Measurements from ENCODE around the gene COQ10A. TPM values are rescaled to one million over a fixed set of nuclear protein-coding genes. Genes with fewer than 3 reads are reported as not detected.

COQ10A gene
- total RNA-seq, 1 donor = 14.8 TPM

DNA sequence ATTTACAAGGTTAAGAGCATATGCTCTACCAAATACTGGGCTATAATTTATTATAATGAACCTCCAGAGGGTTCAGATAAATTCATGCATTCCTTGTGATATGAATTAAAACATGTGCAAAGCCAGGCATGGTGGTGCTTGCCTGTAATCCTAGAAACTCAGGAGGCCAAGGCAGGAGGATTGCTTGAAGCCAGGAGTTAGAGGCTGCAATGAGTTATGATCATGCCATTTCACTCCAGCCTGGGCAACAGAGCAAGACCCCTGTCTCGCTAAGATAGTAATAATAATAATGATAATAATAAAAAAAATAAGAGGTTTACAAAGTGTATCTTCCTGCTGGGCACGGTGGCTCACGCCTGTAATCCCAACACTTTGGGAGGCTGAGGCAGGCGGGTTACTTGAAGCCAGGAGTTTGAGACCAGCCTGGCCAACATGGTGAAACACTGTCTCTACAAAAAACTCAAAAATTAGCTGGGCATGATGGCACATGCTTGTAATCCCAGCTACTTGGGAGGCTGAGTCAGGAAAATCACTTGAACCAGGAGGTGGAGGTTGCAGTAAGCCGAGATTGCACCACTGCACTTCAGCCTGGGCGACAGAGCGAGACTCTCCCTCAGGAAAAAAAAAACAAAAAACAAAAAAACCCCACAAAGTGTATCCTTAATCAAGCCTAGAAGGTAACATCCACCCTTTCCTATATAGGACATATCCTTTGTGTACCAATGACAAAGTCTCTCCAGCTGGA lies 40.7 kb downstream of the COQ10A start:
- Histone ChIP-seq H3K4me1 (ENCODE audit: insufficient read depth, low read length) (no peaks in the 10 kb centered on the region), H3K9me3 (ENCODE audit: low read depth, low read length) (no peaks in the 10 kb centered on the region), H3K27me3 (ENCODE audit: insufficient read depth, low read length) (no peaks in the 10 kb centered on the region), H3K4me3 (ENCODE audit: low read length) (no peak overlapping the region)

DNA sequence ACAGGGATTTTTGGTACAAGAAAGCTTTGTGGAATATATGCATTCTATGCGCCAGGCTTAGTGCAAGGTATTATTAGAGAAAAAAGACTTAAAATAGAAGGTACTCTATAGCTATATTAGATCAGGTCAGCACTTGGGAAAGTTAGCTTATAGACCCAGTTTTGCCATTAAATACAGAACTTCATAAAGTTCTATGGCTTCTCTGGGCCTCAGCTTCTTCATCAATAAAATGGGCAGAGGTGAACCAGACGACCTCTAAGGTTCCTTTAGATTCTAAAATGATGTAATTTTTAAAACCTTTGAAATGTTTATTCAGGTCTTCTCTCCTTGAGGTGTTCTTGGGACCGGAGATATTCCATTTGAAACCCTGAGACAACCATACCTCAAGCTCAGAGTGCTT lies 42.0 kb downstream of the COQ10A start:
- Histone ChIP-seq H3K4me1 (ENCODE audit: insufficient read depth, low read length) (no peaks in the 10 kb centered on the region), H3K9me3 (ENCODE audit: low read depth, low read length) (no peaks in the 10 kb centered on the region), H3K27me3 (ENCODE audit: insufficient read depth, low read length) (no peaks in the 10 kb centered on the region), H3K4me3 (ENCODE audit: low read length) (no peak overlapping the region)

DNA sequence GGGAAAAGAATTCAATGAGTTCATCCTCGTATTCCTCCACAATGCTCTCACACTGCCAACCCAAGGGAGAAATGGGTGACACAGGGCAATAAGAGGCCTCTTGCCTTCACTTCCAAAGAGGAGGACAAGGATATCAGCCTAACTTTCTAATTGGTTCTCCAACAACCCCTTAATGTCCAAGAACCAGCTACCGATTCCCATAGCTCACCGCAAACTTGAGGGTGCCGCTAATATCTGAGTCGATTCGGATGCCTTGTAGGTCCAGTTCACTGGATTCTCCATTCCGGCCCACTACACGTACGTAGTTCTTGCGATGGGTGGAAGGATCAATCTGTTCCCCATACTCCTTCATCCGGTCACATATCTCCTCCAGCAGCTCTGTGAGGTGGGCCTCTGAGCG lies 44.3 kb downstream of the COQ10A start:
- Histone ChIP-seq H3K27me3 (ENCODE audit: insufficient read depth, low read length) (no peaks in the 10 kb centered on the region), H3K4me3 (ENCODE audit: low read length) (no peak overlapping the region), H3K9me3 (ENCODE audit: low read depth, low read length) (no peaks in the 10 kb centered on the region), H3K4me1 (ENCODE audit: insufficient read depth, low read length) (peaks cover 12% of the 10 kb centered on the region)

DNA sequence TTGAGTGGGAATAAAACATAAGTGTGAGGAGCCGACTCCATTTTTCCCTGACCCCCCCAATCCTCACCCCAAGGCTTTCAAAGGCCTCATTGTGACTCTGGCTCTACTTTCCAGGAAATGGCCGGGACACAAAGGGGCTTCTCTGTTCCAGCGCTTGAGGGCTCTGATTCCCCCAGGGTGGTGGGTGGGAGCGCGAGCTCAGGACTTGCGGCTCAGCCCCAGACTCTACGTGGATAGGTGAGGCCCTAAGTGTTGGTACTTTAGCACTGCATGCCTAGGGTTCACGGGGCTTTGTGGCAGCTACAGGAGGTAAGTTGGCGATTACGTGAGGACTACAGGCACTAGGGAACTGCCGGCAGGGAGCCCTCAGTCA lies 48.5 kb downstream of the COQ10A start:
- Histone ChIP-seq H3K9me3 (ENCODE audit: low read depth, low read length) (no peaks in the 10 kb centered on the region), H3K27me3 (ENCODE audit: insufficient read depth, low read length) (no peaks in the 10 kb centered on the region), H3K4me1 (ENCODE audit: insufficient read depth, low read length) (peaks cover 21% of the 10 kb centered on the region), H3K4me3 (ENCODE audit: low read length) (peak overlapping the region; percentile 86)

DNA sequence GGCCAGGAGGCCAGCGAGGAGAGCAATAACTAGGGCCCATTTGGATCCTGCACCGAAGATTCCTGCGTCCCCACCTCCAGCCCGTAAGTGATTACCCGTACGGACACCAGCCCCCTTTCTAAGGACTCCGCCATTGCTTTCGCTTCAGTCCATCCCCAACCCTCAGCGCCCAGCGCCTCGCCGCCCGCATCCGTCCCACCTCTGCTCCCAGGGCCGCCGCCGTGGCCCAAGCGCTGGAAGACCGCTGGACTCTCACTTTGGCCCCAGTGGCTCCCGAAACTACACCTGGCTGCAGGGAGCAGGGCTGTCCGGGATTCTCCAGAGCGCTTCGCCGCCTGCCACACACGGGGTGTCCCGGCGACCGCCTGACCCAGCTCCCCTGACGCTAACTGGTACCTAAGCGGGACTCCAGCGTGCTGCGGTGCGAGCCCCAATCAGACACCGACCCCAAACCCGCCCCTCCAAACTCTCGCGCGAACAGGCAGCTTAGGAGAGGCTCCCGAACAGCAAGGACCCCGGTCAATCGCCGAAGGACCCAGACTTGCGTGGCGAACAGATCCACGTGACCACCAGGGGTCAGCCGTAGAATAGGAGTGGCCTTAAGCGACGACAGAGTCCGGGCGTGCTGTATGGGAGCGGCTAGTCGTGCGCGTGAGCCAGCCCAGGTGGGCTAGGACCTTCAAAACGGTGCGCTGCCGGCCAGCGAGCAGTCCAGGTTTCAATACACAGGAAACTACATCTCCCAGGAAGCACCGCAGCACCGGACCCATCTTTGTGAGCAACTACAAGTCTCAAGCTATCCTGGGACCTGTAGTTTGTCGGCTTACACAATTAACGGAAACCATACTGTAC lies 49.1 kb downstream of the COQ10A start, which contains the start of gene CNPY2:
TSS of gene CNPY2 (minus strand) at position 367 of the 852 bp plus-strand sequence. CDS start 771 bp downstream, outside the sequence.
- no peaks in the 10 kb centered on the region for H3K27me3 ChIP-seq (ENCODE audit: insufficient read depth, low read length)

DNA sequence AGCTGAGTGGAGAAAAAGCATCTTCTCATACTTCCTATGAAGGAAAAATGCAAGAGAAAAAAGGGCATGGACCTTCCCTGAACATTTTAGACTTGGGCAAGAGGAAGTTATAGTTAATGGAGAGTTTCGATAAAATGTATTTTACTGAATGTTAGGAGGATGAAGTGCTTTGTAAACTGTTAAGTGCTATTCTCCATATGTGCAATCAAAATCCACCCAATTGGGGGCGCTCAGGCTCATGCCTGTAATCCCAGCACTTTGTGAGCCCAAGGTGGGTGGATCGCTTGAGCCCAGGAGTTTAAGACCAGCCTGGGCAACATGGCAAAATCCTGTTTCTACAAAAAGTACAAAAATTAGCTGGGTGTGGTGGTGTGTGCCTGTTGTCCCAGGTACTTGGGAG lies 50.9 kb downstream of the COQ10A start:
- H3K4me1 ChIP-seq (ENCODE audit: insufficient read depth, low read length) = peaks cover 27% of the 10 kb centered on the region
- no peak overlapping the region for H3K4me3 ChIP-seq (ENCODE audit: low read length)

More for the DNA sequence above, 49.1 kb downstream of the COQ10A start, which contains the start of gene CNPY2:
- Histone ChIP-seq H3K4me3 (ENCODE audit: low read length) (peak within 1 kb of the TSS; percentile 86), H3K4me1 (ENCODE audit: insufficient read depth, low read length) (peaks cover 22% of the 10 kb centered on the region), H3K9me3 (ENCODE audit: low read depth, low read length) (no peaks in the 10 kb centered on the region)

More for the DNA sequence above, 50.9 kb downstream of the COQ10A start:
- Histone ChIP-seq H3K9me3 (ENCODE audit: low read depth, low read length) (no peaks in the 10 kb centered on the region), H3K27me3 (ENCODE audit: insufficient read depth, low read length) (no peaks in the 10 kb centered on the region)

Other genes with a start within 250 kb of the COQ10A start
- 1.3 TPM for gene IKZF4, start 245.9 kb upstream of the COQ10A start, total RNA-seq
- gene RPS26, start 225.0 kb upstream of the COQ10A start, total RNA-seq = 1,312 TPM
- 1.4 TPM for gene ERBB3, start 186.8 kb upstream of the COQ10A start, total RNA-seq
- gene PA2G4, start 162.4 kb upstream of the COQ10A start, total RNA-seq = 103 TPM
- 5,493 TPM for gene RPL41, start 150.3 kb upstream of the COQ10A start, total RNA-seq
- 8.6 TPM for gene ZC3H10, start 148.7 kb upstream of the COQ10A start, total RNA-seq
- gene ESYT1, start 138.7 kb upstream of the COQ10A start, total RNA-seq = 62.1 TPM
- 2.1 TPM for gene MYL6B, start 114.4 kb upstream of the COQ10A start, total RNA-seq
- 729 TPM for gene MYL6, start 108.6 kb upstream of the COQ10A start, total RNA-seq
- 61.1 TPM for gene SMARCC2, start 77.5 kb upstream of the COQ10A start, total RNA-seq
- gene RNF41, start 45.0 kb upstream of the COQ10A start, total RNA-seq = 34.3 TPM
- 8.9 TPM for gene NABP2, start 42.6 kb upstream of the COQ10A start, total RNA-seq
- not detected for gene SLC39A5, start 36.9 kb upstream of the COQ10A start, total RNA-seq
- gene ANKRD52, start 8.6 kb upstream of the COQ10A start, total RNA-seq = 8.4 TPM
- 148 TPM for gene CS, start 33.4 kb downstream of the COQ10A start, total RNA-seq
- gene CNPY2, start 49.0 kb downstream of the COQ10A start, total RNA-seq = 22.6 TPM
- 39.8 TPM for gene PAN2, start 67.1 kb downstream of the COQ10A start, total RNA-seq
- gene IL23A, start 71.9 kb downstream of the COQ10A start, total RNA-seq = 23.5 TPM
- 95.2 TPM for gene STAT2, start 93.2 kb downstream of the COQ10A start, total RNA-seq
- not detected for gene APOF, start 95.9 kb downstream of the COQ10A start, total RNA-seq
- 1.3 TPM for gene TIMELESS, start 182.5 kb downstream of the COQ10A start, total RNA-seq
- not detected for gene MIP, start 187.7 kb downstream of the COQ10A start, total RNA-seq
- 2.9 TPM for gene SPRYD4, start 201.6 kb downstream of the COQ10A start, total RNA-seq
- gene GLS2, start 221.2 kb downstream of the COQ10A start, total RNA-seq = 1.2 TPM

All from mononuclear cell (primary cell).